Measurements from ENCODE around the gene MTG1.

The MTG1 gene

GRCh38 chr10:133359554-133359971, 34.4 kb upstream of the MTG1 start:
- TF ChIP-seq CTCF (IDR thresholded peaks at IDR 0.05; ENCODE audit: insufficient read depth, low read depth, low read length, missing control alignments), result no peak
- DNase-seq (ENCODE audit: low read depth), result no peak

GRCh38 chr10:133359972-133360610, 33.9 kb upstream of the MTG1 start:
- DNase-seq (ENCODE audit: low read depth), result no peak
- no peak for TF ChIP-seq CTCF (IDR thresholded peaks at IDR 0.05; ENCODE audit: insufficient read depth, low read depth, low read length, missing control alignments)
- no peak overlapping the region for H3K4me3 ChIP-seq (ENCODE audit: low read depth, low read length)

More at GRCh38 chr10:133359554-133359971, 34.4 kb upstream of the MTG1 start:
- H3K4me3 ChIP-seq (ENCODE audit: low read depth, low read length), result no peak overlapping the region

GRCh38 chr10:133361227-133361626, 32.7 kb upstream of the MTG1 start:
- no peak for TF ChIP-seq CTCF (IDR thresholded peaks at IDR 0.05; ENCODE audit: insufficient read depth, low read depth, low read length, missing control alignments)
- H3K4me3 ChIP-seq (ENCODE audit: low read depth, low read length), result no peak overlapping the region
- no peak for DNase-seq (ENCODE audit: low read depth)

GRCh38 chr10:133361773-133362441, 32.0 kb upstream of the MTG1 start:
- TF ChIP-seq CTCF (IDR thresholded peaks at IDR 0.05; ENCODE audit: insufficient read depth, low read depth, low read length, missing control alignments), result no peak
- peak; percentile 34 for DNase-seq (ENCODE audit: low read depth)
- H3K4me3 ChIP-seq (ENCODE audit: low read depth, low read length), result no peak overlapping the region

GRCh38 chr10:133362846-133363245, 31.1 kb upstream of the MTG1 start:
- no peak for TF ChIP-seq CTCF (IDR thresholded peaks at IDR 0.05; ENCODE audit: insufficient read depth, low read depth, low read length, missing control alignments)
- no peak overlapping the region for H3K4me3 ChIP-seq (ENCODE audit: low read depth, low read length)
- DNase-seq (ENCODE audit: low read depth), result no peak

- DNase-seq (ENCODE audit: low read depth), result no peak
- no peak for TF ChIP-seq CTCF (IDR thresholded peaks at IDR 0.05; ENCODE audit: insufficient read depth, low read depth, low read length, missing control alignments)
Measured at GRCh38 chr10:133364645-133365431, 29.1 kb upstream of the MTG1 start.

More at GRCh38 chr10:133364645-133365431, 29.1 kb upstream of the MTG1 start:
- no peak overlapping the region for H3K4me3 ChIP-seq (ENCODE audit: low read depth, low read length)
